Measurements from ENCODE around the gene TCN1. TPM values are rescaled to one million over a fixed set of nuclear protein-coding genes. Genes with fewer than 3 reads are reported as not detected.
"Not testable (repeated sequence)": the region's sequence is repeated elsewhere in the genome, so short reads cannot be mapped to it uniquely, and the experiment has no call there.

TCN1 gene, protein sequence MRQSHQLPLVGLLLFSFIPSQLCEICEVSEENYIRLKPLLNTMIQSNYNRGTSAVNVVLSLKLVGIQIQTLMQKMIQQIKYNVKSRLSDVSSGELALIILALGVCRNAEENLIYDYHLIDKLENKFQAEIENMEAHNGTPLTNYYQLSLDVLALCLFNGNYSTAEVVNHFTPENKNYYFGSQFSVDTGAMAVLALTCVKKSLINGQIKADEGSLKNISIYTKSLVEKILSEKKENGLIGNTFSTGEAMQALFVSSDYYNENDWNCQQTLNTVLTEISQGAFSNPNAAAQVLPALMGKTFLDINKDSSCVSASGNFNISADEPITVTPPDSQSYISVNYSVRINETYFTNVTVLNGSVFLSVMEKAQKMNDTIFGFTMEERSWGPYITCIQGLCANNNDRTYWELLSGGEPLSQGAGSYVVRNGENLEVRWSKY
- total RNA-seq (2014; rRNA removed; shearing (Covaris generic)): not detected in 2 replicates

DNA sequence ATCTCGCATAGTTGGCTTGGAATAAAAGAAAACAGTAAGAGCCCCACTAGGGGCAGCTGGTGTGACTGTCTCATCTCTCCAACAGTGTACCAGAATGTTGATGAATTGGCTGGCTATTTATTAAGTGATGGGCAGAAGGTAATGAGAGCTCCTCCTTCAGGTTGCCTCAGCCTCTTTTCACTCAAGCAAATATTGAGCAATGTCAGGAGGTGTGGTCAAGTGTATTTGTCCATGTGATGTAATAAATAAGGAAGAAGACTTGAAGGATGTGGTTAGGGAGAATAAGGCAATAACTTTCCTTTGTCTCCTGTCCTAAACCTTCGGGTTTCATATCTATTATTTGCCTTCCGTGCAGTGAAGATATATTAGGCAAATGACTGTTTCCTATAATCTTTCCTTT is at the start of gene TCN1:
TSS of gene TCN1 (minus strand) at position 91 of the 400 bp plus-strand sequence. CDS start at position 74, 17 bp downstream.
- H3K27me3 ChIP-seq (replicated peaks): 0 out of 2 replicates have a peak, but pooled peaks cover 2% of the 10 kb centered on the region

DNA sequence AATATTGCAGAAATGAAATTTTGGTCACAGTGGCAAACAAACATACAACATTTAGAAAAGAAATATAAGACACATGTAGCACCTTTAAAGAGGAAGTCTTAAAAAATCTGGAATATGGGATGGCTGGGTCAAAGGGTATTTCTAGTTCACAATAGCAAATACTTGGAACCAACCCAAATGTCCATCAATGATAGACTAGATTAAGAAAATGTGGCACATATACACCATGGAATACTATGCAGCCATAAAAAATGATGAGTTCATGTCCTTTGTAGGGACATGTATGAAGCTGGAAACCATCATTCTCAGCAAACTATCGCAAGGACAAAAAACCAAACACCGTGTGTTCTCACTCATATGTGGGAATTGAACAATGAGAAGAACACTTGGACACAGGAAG is 37.3 kb upstream of the TCN1 start:
- H3K36me3 ChIP-seq; H3K4me1 ChIP-seq (replicated peaks); H3K27ac ChIP-seq; H3K9me3 ChIP-seq (replicated peaks); DNase-seq (ENCODE audit: low read depth in 1 of 2, low spot score in 2 of 2); H3K27me3 ChIP-seq (replicated peaks); H3K4me3 ChIP-seq: not testable (repeated sequence)

More for the DNA sequence above, at the start of gene TCN1:
- Histone ChIP-seq H3K36me3 (no peaks in the 10 kb centered on the region), H3K4me3 (no peak within 1 kb of the TSS), H3K4me1 (replicated peaks) (no peaks in the 10 kb centered on the region), H3K27ac (no peak within 1 kb of the TSS), H3K9me3 (replicated peaks) (no peaks in the 10 kb centered on the region)
- DNase-seq (ENCODE audit: low read depth in 1 of 2, low spot score in 2 of 2): no peak

DNA sequence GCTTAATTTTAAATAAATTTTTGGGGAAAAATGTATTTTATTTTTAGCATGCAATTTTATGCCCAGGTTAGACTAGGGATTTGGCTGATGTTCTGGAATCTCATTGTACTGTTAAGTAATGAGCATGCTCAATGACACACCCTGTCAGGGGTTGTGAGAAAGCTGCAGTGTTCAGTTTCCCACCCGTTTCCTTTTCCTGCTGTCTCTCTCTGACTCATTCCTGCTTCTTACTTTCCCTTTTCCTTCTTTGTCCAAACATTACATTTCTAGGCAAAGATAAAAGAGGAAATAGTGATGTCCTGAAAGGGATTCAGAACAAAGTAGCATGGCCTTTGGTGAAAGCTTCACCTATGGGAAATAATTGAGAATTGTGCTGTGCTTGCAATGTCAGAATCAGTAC is 35.0 kb upstream of the TCN1 start:
- Histone ChIP-seq H3K27me3 (replicated peaks) (no peaks in the 10 kb centered on the region), H3K4me1 (replicated peaks) (no peaks in the 10 kb centered on the region), H3K4me3 (no peak overlapping the region), H3K9me3 (replicated peaks) (no peaks in the 10 kb centered on the region), H3K27ac (no peak overlapping the region), H3K36me3 (no peaks in the 10 kb centered on the region)
- no peak for DNase-seq (ENCODE audit: low read depth in 1 of 2, low spot score in 2 of 2)

DNA sequence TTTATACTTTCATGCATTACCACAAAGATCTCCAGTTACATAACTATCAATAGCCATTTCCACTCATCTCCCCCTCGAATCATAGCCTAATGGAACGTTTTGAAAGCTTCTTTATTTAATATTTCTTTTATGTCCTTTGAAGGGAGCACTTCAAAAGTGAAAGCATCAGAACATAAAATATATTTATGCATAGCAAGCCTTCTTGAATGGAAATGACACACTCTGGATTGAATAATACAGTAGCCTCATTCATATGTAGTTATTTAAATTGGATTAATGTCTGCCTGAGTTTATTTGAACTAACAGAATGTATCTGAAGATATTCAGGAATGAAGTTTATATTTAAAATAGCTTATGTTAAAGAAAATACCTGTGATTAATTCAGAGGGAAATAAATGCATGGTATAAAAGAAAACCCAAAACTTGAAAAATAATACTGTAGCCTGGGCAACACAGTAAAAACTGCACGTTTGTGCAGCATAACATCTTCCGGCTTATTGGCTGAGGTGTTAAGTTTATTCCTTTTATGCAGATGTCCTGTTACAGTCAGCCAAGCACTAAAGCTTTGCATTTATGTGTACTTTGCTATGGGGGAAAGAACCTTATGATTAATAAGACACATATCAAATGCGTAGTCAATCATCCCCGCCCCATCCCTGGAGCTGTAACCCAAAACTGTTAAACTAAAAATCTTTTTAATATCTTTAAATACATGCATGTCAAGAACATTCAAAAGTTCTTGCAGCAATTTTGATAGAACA is 34.3 kb upstream of the TCN1 start:
- no peak for DNase-seq (ENCODE audit: low read depth in 1 of 2, low spot score in 2 of 2)
- no peaks in the 10 kb centered on the region for H3K4me1 ChIP-seq (replicated peaks)
- no peak overlapping the region for H3K27ac ChIP-seq
- H3K4me3 ChIP-seq: no peak overlapping the region
- H3K27me3 ChIP-seq (replicated peaks): no peaks in the 10 kb centered on the region
- no peaks in the 10 kb centered on the region for H3K36me3 ChIP-seq
- no peaks in the 10 kb centered on the region for H3K9me3 ChIP-seq (replicated peaks)

DNA sequence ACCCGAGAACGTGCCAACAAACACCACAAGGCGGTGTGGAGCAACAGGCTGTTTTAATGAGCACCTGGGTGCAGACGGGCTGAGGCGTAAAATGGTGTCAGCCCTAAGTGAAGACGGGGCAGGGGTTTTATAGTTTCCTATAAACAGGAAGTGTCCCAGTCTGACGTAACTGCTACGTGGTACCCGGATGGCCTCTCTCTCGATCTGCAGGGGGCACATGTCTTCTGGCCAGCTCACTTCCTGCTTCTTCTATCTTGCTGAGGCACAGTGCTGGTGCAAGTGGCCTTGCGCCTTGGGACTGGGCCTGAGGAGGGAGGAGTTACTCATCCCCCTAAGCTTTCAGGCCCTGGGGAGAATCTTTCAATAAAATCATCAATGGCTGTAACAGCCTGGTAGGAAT is 33.2 kb upstream of the TCN1 start:
- H3K9me3 ChIP-seq (replicated peaks): no peaks in the 10 kb centered on the region
- H3K27ac ChIP-seq: no peak overlapping the region
- H3K4me1 ChIP-seq (replicated peaks): no peaks in the 10 kb centered on the region
- H3K36me3 ChIP-seq: no peaks in the 10 kb centered on the region
- no peak overlapping the region for H3K4me3 ChIP-seq
- DNase-seq (ENCODE audit: low read depth in 1 of 2, low spot score in 2 of 2): no peak
- no peaks in the 10 kb centered on the region for H3K27me3 ChIP-seq (replicated peaks)

DNA sequence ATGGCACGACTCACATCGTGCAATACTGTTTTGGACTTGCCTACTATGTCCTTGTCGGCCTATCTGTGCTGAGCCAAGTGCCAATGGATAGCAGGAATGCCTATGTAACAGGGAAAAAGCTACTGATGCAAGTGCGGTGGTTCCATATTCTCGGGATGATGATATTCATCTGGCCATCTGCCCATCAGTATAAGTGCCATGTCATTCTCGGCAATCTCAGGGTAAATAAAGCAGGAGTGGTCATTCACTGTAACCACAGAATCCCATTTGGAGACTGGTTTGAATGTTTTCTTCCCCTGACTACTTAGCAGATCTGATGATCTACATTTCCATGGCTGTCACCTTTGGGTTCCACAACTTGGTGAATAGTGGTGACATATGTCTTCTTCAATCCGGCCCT is 32.4 kb upstream of the TCN1 start:
- Histone ChIP-seq H3K27me3 (replicated peaks) (no peaks in the 10 kb centered on the region), H3K27ac (no peak overlapping the region), H3K4me1 (replicated peaks) (no peaks in the 10 kb centered on the region), H3K4me3 (no peak overlapping the region), H3K36me3 (no peaks in the 10 kb centered on the region), H3K9me3 (replicated peaks) (no peaks in the 10 kb centered on the region)
- DNase-seq (ENCODE audit: low read depth in 1 of 2, low spot score in 2 of 2): no peak

DNA sequence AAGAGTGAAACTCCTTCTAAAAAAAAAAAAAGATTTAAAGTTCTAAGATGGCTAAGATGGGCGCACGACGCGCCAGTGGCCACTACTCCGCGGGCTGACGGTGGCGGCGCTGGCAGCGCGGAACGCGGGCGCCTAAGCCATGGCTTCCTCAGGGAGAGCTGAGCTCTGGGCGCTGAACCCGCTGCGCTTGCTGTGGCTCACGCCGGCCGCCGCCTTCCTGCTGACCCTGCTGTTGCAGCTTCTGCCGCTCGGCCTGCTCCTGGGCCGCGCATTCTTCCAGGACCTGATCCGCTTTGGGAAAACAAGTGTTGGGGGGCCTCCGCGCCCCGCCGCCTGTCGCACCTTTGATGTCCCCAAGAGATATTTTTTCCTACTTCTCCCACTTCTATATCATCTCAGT is 31.8 kb upstream of the TCN1 start:
- Histone ChIP-seq H3K4me1 (replicated peaks) (no peaks in the 10 kb centered on the region), H3K36me3 (no peaks in the 10 kb centered on the region), H3K27ac (no peak overlapping the region), H3K4me3 (no peak overlapping the region), H3K9me3 (replicated peaks) (no peaks in the 10 kb centered on the region), H3K27me3 (replicated peaks) (no peaks in the 10 kb centered on the region)
- DNase-seq (ENCODE audit: low read depth in 1 of 2, low spot score in 2 of 2): no peak

DNA sequence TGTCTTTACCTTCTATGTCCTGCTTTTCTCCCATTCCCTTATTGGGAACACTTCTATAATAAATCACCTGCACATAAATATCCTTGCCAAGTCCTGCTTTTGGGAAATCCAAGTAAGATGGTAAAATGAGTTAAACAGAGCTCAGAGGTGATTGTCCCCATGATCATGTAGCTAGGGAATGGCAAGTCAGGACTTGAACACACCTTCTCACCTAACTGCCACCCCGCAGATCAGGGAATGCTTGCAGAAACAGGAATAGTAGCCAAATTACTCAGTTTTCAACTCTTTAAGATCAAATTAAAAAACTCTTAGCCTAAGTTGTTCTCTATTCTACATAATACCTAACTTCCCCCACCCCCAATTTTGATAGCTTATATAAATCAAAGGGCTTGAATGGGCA is 28.3 kb upstream of the TCN1 start:
- no peaks in the 10 kb centered on the region for H3K4me1 ChIP-seq (replicated peaks)
- H3K36me3 ChIP-seq: no peaks in the 10 kb centered on the region
- no peak overlapping the region for H3K27ac ChIP-seq
- no peak overlapping the region for H3K4me3 ChIP-seq
- DNase-seq (ENCODE audit: low read depth in 1 of 2, low spot score in 2 of 2): no peak
- H3K9me3 ChIP-seq (replicated peaks): no peaks in the 10 kb centered on the region
- H3K27me3 ChIP-seq (replicated peaks): no peaks in the 10 kb centered on the region

DNA sequence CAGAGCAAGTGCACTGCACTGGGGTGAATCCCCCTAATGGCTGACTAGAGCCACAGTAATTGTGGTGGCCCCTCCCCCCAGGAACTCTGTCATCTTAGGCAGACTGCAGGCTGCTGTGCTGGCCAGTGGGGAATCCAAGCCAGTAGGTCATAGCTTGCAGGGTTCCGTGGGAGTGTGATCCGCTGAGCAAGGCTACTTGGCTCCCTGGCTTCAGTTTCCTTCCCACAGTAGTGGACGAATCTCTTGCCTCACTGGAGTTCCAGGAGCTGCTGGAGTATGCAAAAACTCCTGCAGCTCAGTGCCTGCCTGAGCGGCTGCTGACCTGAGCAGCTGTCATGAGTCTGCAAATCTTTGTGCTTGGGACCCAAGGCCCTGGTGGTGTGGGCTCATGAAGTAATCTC is 25.5 kb upstream of the TCN1 start:
- DNase-seq (ENCODE audit: low read depth in 1 of 2, low spot score in 2 of 2): no peak

DNA sequence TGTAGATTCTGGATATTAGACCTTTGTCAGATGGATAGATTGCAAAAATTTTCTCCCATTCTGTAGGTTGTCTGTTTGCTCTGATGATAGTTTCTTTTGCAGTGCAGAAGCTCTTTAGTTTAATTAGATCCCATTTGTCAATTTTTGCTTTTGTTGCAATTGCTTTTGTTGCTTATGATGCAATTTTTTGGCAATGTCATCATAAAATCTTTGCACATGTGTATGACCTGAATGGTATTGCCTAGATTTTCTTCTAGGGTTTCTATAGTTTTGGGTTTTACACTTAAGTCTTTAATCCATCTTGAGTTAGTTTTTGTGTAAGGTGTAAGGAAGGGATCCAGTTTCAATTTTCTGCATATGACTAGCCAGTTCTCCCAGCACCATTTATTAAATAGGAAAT is 20.9 kb upstream of the TCN1 start:
- not testable (repeated sequence) for H3K27ac ChIP-seq; H3K4me3 ChIP-seq; H3K4me1 ChIP-seq (replicated peaks); H3K27me3 ChIP-seq (replicated peaks); DNase-seq (ENCODE audit: low read depth in 1 of 2, low spot score in 2 of 2); H3K9me3 ChIP-seq (replicated peaks); H3K36me3 ChIP-seq

More for the DNA sequence above, 25.5 kb upstream of the TCN1 start:
- H3K36me3 ChIP-seq: no peaks in the 10 kb centered on the region
- H3K27ac ChIP-seq: no peak overlapping the region
- H3K4me3 ChIP-seq: no peak overlapping the region
- H3K4me1 ChIP-seq (replicated peaks): no peaks in the 10 kb centered on the region
- H3K9me3 ChIP-seq (replicated peaks): no peaks in the 10 kb centered on the region
- no peaks in the 10 kb centered on the region for H3K27me3 ChIP-seq (replicated peaks)

DNA sequence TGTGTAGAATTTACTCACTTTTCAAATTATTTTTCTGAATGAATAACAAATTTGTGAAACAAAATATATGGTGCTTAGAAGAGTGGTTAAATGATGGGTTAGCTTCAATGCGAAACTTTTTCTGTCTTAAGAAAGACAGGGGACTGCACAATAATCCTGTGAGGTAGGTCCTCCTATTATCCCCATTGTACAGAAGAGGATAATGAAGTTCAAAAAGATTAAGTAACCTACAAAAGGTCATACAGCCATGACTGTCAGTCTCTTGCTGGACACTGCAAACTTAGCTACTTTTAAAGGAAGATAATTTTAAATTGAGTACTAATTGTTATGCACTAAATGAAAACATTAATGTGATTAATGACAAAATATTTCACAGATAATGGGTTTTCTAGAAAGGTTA is 17.3 kb upstream of the TCN1 start:
- H3K27ac ChIP-seq: no peak overlapping the region
- DNase-seq (ENCODE audit: low read depth in 1 of 2, low spot score in 2 of 2): no peak
- H3K27me3 ChIP-seq (replicated peaks): no peaks in the 10 kb centered on the region
- no peaks in the 10 kb centered on the region for H3K4me1 ChIP-seq (replicated peaks)
- H3K9me3 ChIP-seq (replicated peaks): no peaks in the 10 kb centered on the region
- no peak overlapping the region for H3K4me3 ChIP-seq
- H3K36me3 ChIP-seq: no peaks in the 10 kb centered on the region

DNA sequence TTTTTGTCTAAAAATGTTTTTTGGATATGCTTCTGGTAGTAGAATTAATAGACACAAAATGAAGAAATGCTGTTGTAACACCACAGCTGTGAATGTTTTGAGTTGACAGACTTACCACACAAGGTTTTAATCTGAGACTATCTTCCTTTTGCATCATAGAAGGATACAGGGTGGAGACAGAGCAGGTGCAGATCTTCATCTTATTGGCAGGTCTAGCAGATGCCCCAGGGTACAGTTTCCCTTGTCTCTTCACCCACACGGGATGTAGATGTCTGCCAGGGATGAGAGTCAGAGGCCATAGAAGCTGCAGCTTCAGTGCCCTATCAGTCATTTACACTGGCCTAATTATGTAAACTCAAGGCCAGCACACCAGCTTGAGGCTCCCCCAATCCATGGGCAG is 13.3 kb upstream of the TCN1 start:
- DNase-seq (ENCODE audit: low read depth in 1 of 2, low spot score in 2 of 2): no peak
- no peaks in the 10 kb centered on the region for H3K4me1 ChIP-seq (replicated peaks)
- H3K4me3 ChIP-seq: no peak overlapping the region
- no peaks in the 10 kb centered on the region; the same call in none of the 2 replicates for H3K27me3 ChIP-seq (replicated peaks)
- H3K27ac ChIP-seq: no peak overlapping the region
- no peaks in the 10 kb centered on the region for H3K36me3 ChIP-seq
- H3K9me3 ChIP-seq (replicated peaks): no peaks in the 10 kb centered on the region

DNA sequence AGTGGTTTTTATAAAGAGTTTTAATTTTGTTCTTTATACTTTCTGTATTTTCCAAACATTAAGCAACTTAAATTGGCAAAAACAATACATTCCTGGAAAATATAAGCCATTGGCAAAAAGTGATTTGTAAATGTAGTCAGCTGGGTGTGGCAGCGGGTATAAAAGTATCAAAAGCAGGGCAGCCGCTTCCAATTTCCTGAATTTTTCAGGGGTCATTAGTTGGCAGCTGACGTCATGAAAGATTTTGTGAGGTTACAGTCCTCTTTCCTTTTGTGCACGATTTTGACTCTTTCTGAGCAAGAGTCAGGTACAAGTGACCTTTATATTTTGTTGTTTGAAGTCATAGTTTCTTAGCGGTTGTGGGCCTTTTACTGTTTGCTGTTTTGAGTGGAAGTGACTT is 12.3 kb upstream of the TCN1 start, which contains the start of gene OOSP3:
TSS of gene OOSP3 (plus strand) at position 208 of the 400 bp plus-strand sequence. CDS start at position 235, 27 bp downstream.
- Histone ChIP-seq H3K9me3 (replicated peaks) (no peaks in the 10 kb centered on the region), H3K27me3 (replicated peaks) (no peaks in the 10 kb centered on the region; the same call in none of the 2 replicates), H3K36me3 (no peaks in the 10 kb centered on the region), H3K27ac (no peak within 1 kb of the TSS), H3K4me1 (replicated peaks) (no peaks in the 10 kb centered on the region), H3K4me3 (no peak within 1 kb of the TSS)
- no peak for DNase-seq (ENCODE audit: low read depth in 1 of 2, low spot score in 2 of 2)

DNA sequence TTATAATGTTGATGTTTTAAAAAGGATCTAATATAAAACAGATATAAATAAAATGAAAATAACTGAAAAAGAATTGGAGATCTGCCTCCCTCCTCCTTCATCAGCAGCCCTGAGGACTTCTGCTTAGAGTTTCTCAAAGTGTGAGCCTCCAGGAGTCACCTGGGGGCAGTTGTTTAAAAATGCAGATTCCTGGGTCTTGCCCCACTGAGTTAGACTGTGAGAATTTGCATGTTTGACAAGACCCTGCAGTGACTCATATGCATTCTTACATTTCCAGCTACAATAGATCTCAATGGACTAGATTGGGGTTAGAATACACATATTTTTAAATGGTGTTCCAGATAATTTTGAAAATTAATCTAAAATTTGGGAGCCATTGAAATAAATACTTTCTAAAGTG is 11.5 kb upstream of the TCN1 start:
- no peaks in the 10 kb centered on the region; the same call in none of the 2 replicates for H3K27me3 ChIP-seq (replicated peaks)
- H3K9me3 ChIP-seq (replicated peaks): no peaks in the 10 kb centered on the region
- H3K36me3 ChIP-seq: no peaks in the 10 kb centered on the region
- H3K27ac ChIP-seq: no peak overlapping the region
- H3K4me3 ChIP-seq: no peak overlapping the region
- no peaks in the 10 kb centered on the region for H3K4me1 ChIP-seq (replicated peaks)
- DNase-seq (ENCODE audit: low read depth in 1 of 2, low spot score in 2 of 2): no peak
